HG02571 (cell line): ENCODE results near the gene PKMYT1.

ENCODE experiments used
- ATAC-seq: cut with Tn5 transposase; IDR thresholded peaks from one replicate; pipeline ENCODE4 v1.9.1; 2021; ENCODE audit warnings: mild to moderate bottlenecking, moderate library complexity; ENCODE audit not compliant: unreplicated experiment

Gene PKMYT1

GRCh38 chr16:3019594-3020246, 39.5 kb upstream of the PKMYT1 start:
- no peak for ATAC-seq

- ATAC-seq, result no peak
These were observed 37.7 kb upstream of the PKMYT1 start, which contains the start of gene CLDN6 for GRCh38 chr16:3017794-3018506. CLDN6 (minus strand) TSS chr16:3018183; CDS start chr16:3016021, 2,162 bp downstream.

GRCh38 chr16:3017344-3017743, 37.1 kb upstream of the PKMYT1 start:
- ATAC-seq, result no peak

DNA sequence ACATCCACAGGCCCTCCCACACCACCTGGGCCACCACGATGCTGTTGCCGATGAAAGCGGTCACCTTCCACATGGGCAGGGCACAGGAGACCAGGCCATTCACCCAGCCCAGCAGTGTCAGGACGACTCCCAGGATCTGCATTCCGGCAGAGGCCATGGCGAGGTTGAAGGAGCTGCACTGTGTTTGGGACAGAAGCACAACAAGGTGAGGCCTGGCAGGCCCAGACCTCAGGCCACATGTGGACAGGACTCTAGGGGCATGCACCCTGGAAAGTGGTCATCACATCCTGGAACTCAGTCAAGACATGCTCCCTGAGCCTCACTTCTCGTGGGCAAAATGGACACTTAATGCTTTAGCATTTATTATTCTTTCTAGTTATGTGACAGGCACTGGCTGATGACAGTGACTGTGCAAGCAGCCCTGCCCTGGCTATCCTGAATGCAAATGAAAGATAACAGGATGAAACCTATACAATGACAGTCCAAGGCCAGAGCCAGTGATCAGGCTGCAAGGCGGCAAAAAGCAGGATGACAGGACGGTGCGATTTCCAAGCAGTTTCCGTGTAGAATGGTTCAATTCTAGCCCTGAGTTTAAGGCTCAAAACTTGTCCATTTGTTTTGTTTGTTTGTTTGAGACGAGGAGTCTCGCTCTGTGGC, 35.7 kb upstream of the PKMYT1 start:
- ATAC-seq, result no peak

DNA sequence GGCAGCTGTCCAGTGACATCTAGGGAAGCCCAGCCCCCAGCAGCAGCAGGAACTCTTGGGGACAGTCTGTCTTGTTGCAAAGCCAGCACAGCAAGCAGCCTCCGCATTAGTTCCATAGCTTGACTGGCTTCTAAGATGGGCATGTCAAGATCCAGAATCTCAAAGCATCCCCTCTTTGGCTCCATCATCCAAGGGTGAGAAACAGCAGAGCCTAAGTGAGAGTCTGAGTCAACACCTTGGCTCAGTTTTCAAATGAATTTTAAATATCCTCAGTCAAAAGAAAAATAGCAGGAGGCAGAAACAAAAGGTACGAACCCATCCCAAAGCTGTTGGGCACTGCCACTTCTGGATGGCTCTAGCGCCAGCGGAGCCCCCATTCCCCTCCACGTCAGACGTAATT, 34.7 kb upstream of the PKMYT1 start:
- no peak for ATAC-seq

GRCh38 chr16:3013998-3014690, 33.9 kb upstream of the PKMYT1 start:
- ATAC-seq, result no peak

GRCh38 chr16:3013491-3013951, 33.3 kb upstream of the PKMYT1 start:
- ATAC-seq, result no peak

GRCh38 chr16:3012828-3013420, 32.7 kb upstream of the PKMYT1 start, which contains the start of gene CLDN9:
CLDN9 (plus strand) TSS chr16:3012923; CDS start chr16:3013363, 440 bp downstream.
- no peak for ATAC-seq

DNA sequence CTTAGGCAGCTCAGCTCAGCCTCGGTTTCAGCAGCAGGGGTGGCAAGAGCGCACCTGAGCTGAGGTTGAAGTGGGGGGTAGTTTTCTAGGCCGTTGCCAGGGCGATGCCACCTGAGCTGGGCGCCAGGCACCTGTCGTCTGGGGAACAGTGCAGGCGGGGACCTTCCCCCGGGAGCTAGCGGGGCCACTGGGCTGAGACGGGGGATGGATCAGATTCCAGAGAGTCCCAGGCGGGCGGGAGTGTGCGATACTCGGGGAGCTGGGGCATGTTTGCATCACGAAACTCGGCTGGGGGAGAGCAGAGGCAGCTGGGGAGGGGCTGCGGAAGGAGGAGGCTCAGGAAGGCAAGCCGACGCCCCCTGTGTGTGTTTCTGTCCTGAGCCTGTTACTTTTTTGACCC, 32.0 kb upstream of the PKMYT1 start:
- ATAC-seq, result no peak

- no peak for ATAC-seq
These were observed 30.3 kb upstream of the PKMYT1 start for GRCh38 chr16:3010510-3010909.

DNA sequence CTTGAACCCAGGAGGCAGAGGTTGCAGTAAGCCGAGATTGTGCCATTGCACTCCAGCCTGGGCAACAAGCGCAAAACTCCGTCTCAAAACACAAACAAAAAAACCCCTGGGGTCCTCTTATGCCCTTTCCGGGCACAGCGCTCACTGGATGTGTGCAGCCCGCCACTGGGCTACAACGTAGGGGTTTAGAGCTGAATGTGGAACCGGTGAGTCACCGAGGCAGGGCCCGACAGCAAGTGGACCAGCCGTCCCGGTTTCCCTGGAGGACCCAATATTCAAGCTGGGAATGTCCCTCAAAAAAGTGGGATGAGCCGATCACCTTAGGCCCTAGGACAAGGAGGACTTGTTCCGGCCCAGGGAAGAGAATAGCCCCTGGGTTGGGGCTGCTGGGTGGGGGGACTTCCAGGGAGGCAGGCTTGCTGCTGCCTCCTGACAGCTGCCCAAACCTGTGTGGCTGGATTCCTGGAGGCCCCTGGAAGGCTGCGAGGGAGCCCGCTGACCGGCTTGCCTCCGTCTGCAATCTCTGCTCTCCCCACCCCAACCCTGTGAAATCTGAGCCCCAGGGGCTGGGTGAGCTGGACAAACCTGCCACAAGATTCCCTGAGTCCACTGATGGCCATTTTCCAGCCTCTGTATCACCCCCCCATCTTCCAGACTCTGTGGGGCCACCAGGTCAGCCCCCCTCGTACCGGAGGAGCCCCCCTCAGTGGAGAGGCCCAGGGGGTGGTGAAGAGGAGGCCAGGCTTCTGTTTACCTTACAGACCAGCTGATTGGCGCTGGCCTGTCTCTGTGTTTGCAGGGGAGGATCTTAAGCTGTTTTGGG, 29.5 kb upstream of the PKMYT1 start:
- no peak for ATAC-seq

GRCh38 chr16:3008690-3009037, 28.4 kb upstream of the PKMYT1 start:
- no peak for ATAC-seq

- no peak for ATAC-seq
These were observed 27.9 kb upstream of the PKMYT1 start for GRCh38 chr16:3007957-3008689.

DNA sequence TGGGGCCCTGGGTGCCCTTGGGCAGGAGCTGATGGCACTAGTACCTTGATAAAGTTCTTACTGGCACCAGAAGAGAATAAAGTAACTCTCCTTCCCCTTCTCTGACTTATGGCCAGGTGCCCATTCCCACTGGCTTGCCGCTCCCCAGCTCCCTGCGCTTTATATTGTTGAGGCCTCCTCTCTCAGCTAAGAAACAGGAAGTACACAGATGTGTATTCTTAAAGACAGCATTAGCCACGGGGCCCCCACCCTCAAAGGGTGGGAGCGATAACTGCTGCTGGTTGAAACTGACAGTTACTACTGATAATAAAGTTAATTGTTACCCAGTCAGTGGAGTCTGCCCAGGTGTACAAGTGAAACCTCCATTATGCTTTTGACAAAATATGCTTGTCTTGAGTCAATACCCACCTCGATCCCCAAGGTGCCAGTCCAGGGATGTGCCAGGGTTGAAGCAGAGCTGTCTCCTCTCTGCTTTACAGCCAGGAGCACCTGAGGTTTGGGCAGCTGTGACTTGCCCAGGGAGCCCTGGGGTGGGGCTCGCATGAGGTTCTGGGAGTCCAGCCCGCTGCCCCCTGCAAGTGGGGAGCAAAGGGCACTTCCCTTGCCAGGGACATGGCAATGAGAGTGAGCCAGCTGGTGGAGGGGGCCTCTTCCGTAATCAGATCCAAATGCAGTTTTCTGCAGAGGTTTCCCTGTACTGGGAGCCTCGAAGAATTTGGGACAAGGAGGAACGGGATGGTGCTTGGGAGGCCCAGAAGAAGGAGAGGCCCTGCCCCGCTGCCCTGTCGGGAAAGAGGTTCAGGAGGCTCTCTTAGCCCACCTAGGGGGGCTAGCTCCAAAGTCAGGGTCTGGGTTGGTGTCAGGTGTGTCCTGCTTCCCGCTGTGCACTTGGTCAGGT, 27.1 kb upstream of the PKMYT1 start:
- no peak for ATAC-seq

DNA sequence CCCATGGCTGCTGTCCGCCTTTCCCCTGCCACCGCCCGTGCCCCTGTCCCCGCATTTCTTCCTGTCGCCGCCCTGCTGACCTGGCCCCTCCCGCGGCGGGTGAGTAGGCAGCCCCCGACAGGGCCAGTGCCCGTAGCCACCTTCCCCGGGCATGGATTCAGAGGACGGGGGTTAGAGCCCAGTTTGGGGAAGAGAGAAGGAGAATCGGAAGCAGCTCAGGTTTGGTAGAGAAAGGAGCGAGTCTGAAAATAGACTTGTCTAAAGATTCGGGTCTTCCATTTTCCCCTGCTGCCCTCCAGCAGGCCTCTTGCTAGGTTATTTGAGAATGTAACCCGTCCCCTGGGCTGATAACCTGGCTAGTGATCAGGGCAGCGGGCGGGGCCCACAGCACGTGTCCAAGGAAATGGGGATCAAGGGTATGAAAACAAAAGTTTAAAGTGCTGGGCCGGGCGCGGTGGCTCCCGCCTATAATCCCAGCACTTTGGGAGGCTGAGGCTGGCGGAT, 24.6 kb upstream of the PKMYT1 start:
- ATAC-seq, result no peak

GRCh38 chr16:3004319-3004718, 24.1 kb upstream of the PKMYT1 start:
- ATAC-seq, result peak; percentile 15

- ATAC-seq, result peak; percentile 93
These were observed 23.5 kb upstream of the PKMYT1 start for GRCh38 chr16:3003582-3004270.

DNA sequence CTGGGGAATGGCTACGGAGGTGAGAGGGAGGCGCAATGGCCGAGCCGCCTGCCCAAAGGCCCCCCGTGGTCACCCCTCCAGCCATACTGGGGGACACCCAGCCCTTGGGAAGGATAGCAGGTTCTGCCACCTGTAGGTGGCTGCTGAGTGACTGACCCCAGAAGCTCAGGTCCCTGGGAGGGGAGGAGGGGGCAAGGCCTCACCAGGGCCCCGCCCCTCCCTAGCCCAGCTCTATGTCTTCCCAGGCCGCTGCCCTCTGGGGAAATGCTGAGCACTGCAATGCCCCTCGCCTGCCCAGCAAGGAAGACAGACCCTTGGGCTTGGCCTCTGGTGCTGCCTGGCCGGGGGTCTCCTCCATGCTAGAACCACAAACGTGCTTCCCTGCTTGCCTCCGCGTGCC, 21.1 kb upstream of the PKMYT1 start:
- no peak for ATAC-seq
